ENCODE results near the gene EFCAB11.

DNA sequence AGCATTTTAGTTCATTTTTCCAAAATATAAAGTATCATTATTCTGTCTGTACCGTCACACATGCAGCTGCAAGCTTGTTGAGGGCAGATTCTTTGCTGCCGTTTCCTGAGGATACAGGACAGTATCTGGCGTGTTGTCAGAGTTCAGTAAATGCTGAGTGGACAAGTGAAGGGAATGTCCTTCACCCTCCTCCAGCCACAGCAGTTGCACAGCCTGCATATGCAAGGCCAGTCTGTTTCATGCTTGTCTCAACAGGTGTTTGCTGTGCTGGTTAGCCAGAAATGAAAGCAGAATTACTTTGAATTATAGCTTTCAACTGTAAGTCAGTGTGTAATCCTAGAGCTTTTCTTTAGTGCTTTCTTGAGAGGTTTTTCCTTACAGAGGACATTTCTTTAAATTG is 37.7 kb upstream of the EFCAB11 start:
- TF ChIP-seq ZFP30 (CRISPR knock-in tag; IDR thresholded peaks at IDR 0.05) = no peak
- TF ChIP-seq PATZ1 (CRISPR knock-in tag; IDR thresholded peaks at IDR 0.05; ENCODE audit: borderline replicate concordance) = no peak
